ENCODE measurements around the gene MYBPC3.

Gene MYBPC3

GRCh38 chr11:47357985-47358730, 5.7 kb upstream of the MYBPC3 start:
- no peak for TF ChIP-seq USF1 (IDR thresholded peaks at IDR 0.05)
- TF ChIP-seq TEAD4 (IDR thresholded peaks at IDR 0.05): no peak
- TF ChIP-seq TAF1 (IDR thresholded peaks at IDR 0.05; ENCODE audit: low read depth): no peak
- TF ChIP-seq NFIC (IDR thresholded peaks at IDR 0.05): no peak
- no peak for TF ChIP-seq MAX (IDR thresholded peaks at IDR 0.05)
- TF ChIP-seq TCF12 (IDR thresholded peaks at IDR 0.05; ENCODE audit: low read depth): no peak
- no peak for TF ChIP-seq YY1 (IDR thresholded peaks at IDR 0.05; ENCODE audit: low read depth)
- TF ChIP-seq CEBPB (IDR thresholded peaks at IDR 0.05): no peak
- TF ChIP-seq CREB1 (IDR thresholded peaks at IDR 0.05; ENCODE audit: low read depth): no peak
- no peak for TF ChIP-seq EGR1 (IDR thresholded peaks at IDR 0.05)

GRCh38 chr11:47356998-47357329, 4.5 kb upstream of the MYBPC3 start:
- TF ChIP-seq CEBPB (IDR thresholded peaks at IDR 0.05): no peak
- TF ChIP-seq ZBTB7A (IDR thresholded peaks at IDR 0.05; ENCODE audit: low read depth): no peak
- TF ChIP-seq RAD21 (IDR thresholded peaks at IDR 0.05; ENCODE audit: low read depth): no peak
- no peak for TF ChIP-seq YY1 (IDR thresholded peaks at IDR 0.05; ENCODE audit: low read depth)

- TF ChIP-seq TAF1 (IDR thresholded peaks at IDR 0.05; ENCODE audit: low read depth) (no peak), REST (IDR thresholded peaks at IDR 0.05; ENCODE audit: low read depth) (no peak), CREB1 (IDR thresholded peaks at IDR 0.05; ENCODE audit: low read depth) (no peak), EP300 (IDR thresholded peaks at IDR 0.05; ENCODE audit: borderline replicate concordance) (no peak), CEBPB (IDR thresholded peaks at IDR 0.05) (no peak), MAX (IDR thresholded peaks at IDR 0.05) (no peak), TCF12 (IDR thresholded peaks at IDR 0.05; ENCODE audit: low read depth) (no peak), YY1 (IDR thresholded peaks at IDR 0.05; ENCODE audit: low read depth) (no peak), ZBTB7A (IDR thresholded peaks at IDR 0.05; ENCODE audit: low read depth) (no peak), RAD21 (IDR thresholded peaks at IDR 0.05; ENCODE audit: low read depth) (no peak), EGR1 (IDR thresholded peaks at IDR 0.05) (no peak), TEAD4 (IDR thresholded peaks at IDR 0.05) (no peak), FOXM1 (IDR thresholded peaks at IDR 0.05; ENCODE audit: borderline replicate concordance, low read depth) (no peak), NFIC (IDR thresholded peaks at IDR 0.05) (no peak), USF1 (IDR thresholded peaks at IDR 0.05) (no peak)
These were observed 3.9 kb upstream of the MYBPC3 start for GRCh38 chr11:47356129-47356997.

- no peak for TF ChIP-seq REST (IDR thresholded peaks at IDR 0.05; ENCODE audit: low read depth)
- TF ChIP-seq USF1 (IDR thresholded peaks at IDR 0.05): peak; percentile 21; the same call in 1 of the 2 replicates
- TF ChIP-seq ZBTB7A (IDR thresholded peaks at IDR 0.05; ENCODE audit: low read depth): no peak
- no peak for TF ChIP-seq TAF1 (IDR thresholded peaks at IDR 0.05; ENCODE audit: low read depth)
- peak; percentile 72; the same call in 1 of the 2 replicates for TF ChIP-seq TCF12 (IDR thresholded peaks at IDR 0.05; ENCODE audit: low read depth)
- TF ChIP-seq RAD21 (IDR thresholded peaks at IDR 0.05; ENCODE audit: low read depth): peak; percentile 99
- TF ChIP-seq TEAD4 (IDR thresholded peaks at IDR 0.05): peak; percentile 15; the same call in 1 of the 2 replicates
- TF ChIP-seq CREB1 (IDR thresholded peaks at IDR 0.05; ENCODE audit: low read depth): no peak
- TF ChIP-seq MAX (IDR thresholded peaks at IDR 0.05): peak; percentile 35; the same call in 1 of the 2 replicates
- no peak for TF ChIP-seq FOXM1 (IDR thresholded peaks at IDR 0.05; ENCODE audit: borderline replicate concordance, low read depth)
- peak; percentile 59 for TF ChIP-seq EGR1 (IDR thresholded peaks at IDR 0.05)
- TF ChIP-seq NFIC (IDR thresholded peaks at IDR 0.05): no peak
- TF ChIP-seq YY1 (IDR thresholded peaks at IDR 0.05; ENCODE audit: low read depth): peak; percentile 65; the same call in 1 of the 2 replicates
These were observed 3.0 kb upstream of the MYBPC3 start for GRCh38 chr11:47355283-47356128.
